PC-3 (cell line): ENCODE data around the gene KDSR. TPM values are rescaled to one million over a fixed set of nuclear protein-coding genes. Genes with fewer than 3 reads are reported as not detected.
A peak's percentile ranks its signal among the peaks of the same experiment; 100 is the strongest.

Experiments
- ATAC-seq: fragments of 200-7000 bp; cut with Tn5 transposase; 2 replicates; pipeline ENCODE4 v1.9.1; 2020; ENCODE audit warnings: mild to moderate bottlenecking, moderate library complexity
- BruUV-seq: library from RNA; stranded (reverse); fragments of 400-500 nt; replicated peaks from 2 replicates; lab custom pipeline; 2021; lab: Mats Ljungman, UMichigan
- CTCF ChIA-PET: fragments of 300-600 bp; sonication (Branson Sonifier 250); formaldehyde crosslinking; loops from one replicate; lab custom pipeline; 2022; ENCODE audit warnings: antibody characterized with exemption; lab: Charles Lee
- POLR2A ChIA-PET: fragments of 300-600 bp; sonication (Branson Sonifier 250); formaldehyde crosslinking; loops from one replicate; lab custom pipeline; 2022; ENCODE audit warnings: antibody characterized with exemption; ENCODE audit not compliant: unreplicated experiment; lab: Charles Lee
- DNase-seq: peaks from one replicate; pipeline ENCODE4 v3.0.0-alpha.2; 2015
- H2AFZ ChIP-seq: fragments of 300-600 bp; sonication (generic); 2 replicates; pipeline ENCODE4 v1.6.0; 2016; ENCODE audit warnings: antibody characterized with exemption, low read length
- H3F3A ChIP-seq: fragments of 300-600 bp; sonication (generic); one replicate; pipeline ENCODE4 v1.6.0; 2017; ENCODE audit warnings: antibody characterized with exemption, low read length, control low read depth, mild to moderate bottlenecking; ENCODE audit not compliant: unreplicated experiment
- H3K27ac ChIP-seq: fragments of 300-600 bp; sonication (generic); 2 replicates; pipeline ENCODE4 v1.5.1; 2016; ENCODE audit warnings: mild to moderate bottlenecking, low read length
- H3K27me3 ChIP-seq: fragments of 300-600 bp; sonication (generic); 2 replicates; pipeline ENCODE4 v1.6.1; 2016; ENCODE audit warnings: low read length, mixed read lengths
- H3K36me3 ChIP-seq: fragments of 300-600 bp; sonication (generic); 2 replicates; pipeline ENCODE4 v1.6.1; 2016; ENCODE audit warnings: low read depth, mixed run types, low read length, mixed read lengths
- H3K4me1 ChIP-seq: fragments of 300-600 bp; sonication (generic); 2 replicates; pipeline ENCODE4 v1.5.1; 2016; ENCODE audit warnings: low read length; ENCODE audit not compliant: insufficient read depth
- H3K4me2 ChIP-seq: fragments of 300-600 bp; sonication (generic); 2 replicates; pipeline ENCODE4 v1.6.0; 2016; ENCODE audit warnings: low read length
- H3K4me3 ChIP-seq: fragments of 300-600 bp; sonication (generic); 2 replicates; pipeline ENCODE4 v1.5.1; 2016; ENCODE audit warnings: mild to moderate bottlenecking, low read length, mixed read lengths
- H3K79me2 ChIP-seq: fragments of 300-600 bp; sonication (generic); 2 replicates; pipeline ENCODE4 v1.6.1; 2017; ENCODE audit warnings: low read length, mixed read lengths
- H3K9ac ChIP-seq: fragments of 300-600 bp; sonication (generic); 2 replicates; pipeline ENCODE4 v1.6.0; 2016; ENCODE audit warnings: mild to moderate bottlenecking, low read length
- H3K9me2 ChIP-seq: fragments of 300-600 bp; sonication (generic); replicated peaks from 2 replicates; pipeline ENCODE4 v1.6.1; 2016; ENCODE audit warnings: mixed run types, low read length, mixed read lengths
- H3K9me3 ChIP-seq: fragments of 300-600 bp; sonication (generic); 2 replicates; pipeline ENCODE4 v1.6.1; 2016; ENCODE audit warnings: low read length, mixed read lengths
- H4K20me1 ChIP-seq: fragments of 300-600 bp; sonication (generic); 2 replicates; pipeline ENCODE4 v1.6.1; 2016; ENCODE audit warnings: low read length, mixed read lengths
- EZH2 ChIP-seq: fragments of 300-600 bp; sonication (generic); IDR thresholded peaks from one replicate; pipeline ENCODE4 v1.6.1; 2017; ENCODE audit warnings: antibody characterized with exemption, mild to moderate bottlenecking, low read length; ENCODE audit not compliant: unreplicated experiment
- EZH2phosphoT487 ChIP-seq: fragments of 300-600 bp; sonication (generic); IDR thresholded peaks from 2 replicates; pipeline ENCODE4 v1.6.1; 2018; ENCODE audit warnings: mild to moderate bottlenecking, antibody characterized with exemption, low read length, borderline replicate concordance
- intact Hi-C: fragments of 100-400 bp; cut with micrococcal nuclease; formaldehyde crosslinking; loops from 2 replicates; pipeline ENCODE4 v1.9.0; 2023
- total RNA-seq: library from RNA; depleted of rRNA; stranded (reverse); fragments of >200 nt; gene quantifications from 2 replicates; pipeline ENCODE4 v1.2.3, GENCODE V29; 2014
- TF ChIP-seq, protein P1 (sequence below): fragments of 300-600 bp; sonication (generic); conservative IDR thresholded peaks from 2 replicates; pipeline ENCODE4 v1.5.1; 2017; ENCODE audit warnings: antibody characterized with exemption, low read depth, mild to moderate bottlenecking, low read length

Gene KDSR
- total RNA-seq, 1 experiment from 2014 or later, result 16.1 TPM

DNA sequence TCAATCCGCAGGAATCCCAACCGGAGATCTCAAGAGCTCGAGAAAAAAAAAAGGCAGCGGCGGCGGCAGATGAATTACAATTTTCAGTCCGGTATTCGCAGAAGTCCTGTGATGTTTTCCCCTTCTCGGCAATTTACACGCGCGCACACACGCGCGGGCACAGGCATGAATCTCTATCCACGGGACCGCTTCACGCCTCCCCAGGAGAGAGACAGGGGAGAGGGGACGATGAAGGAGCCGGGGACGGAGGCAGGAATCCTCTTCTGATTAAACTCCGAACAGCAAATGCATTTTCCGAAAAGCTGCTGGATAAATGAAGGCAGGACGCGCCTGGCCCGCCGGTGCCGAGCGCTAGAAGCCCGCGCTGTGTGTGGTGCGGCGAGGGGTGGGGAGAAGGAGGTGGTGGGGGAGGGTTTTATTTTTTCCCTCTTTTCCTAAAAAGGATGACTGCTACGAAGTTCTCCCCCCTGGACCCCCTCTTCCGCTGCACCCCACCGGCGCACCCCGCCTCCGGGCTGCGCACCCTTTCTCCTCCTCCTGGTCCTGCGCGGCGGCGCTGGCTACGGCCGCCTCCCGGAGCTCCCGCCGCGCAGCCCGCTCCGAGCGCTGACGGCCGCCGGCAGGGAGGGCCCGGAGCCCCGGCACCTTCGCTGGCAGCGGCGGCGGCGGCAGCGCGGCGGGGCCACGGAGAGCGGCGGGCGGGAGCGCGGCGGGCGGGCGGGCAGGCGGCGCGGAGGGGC is 47.5 kb downstream of the KDSR start, which contains the start of gene BCL2:
TSS of gene BCL2 (minus strand) at position 387 of the 740 bp plus-strand sequence.
- Histone ChIP-seq H3K9ac (peak within 1 kb of the TSS; percentile 74), H3K27ac (no peak within 1 kb of the TSS), H3K4me3 (peak within 1 kb of the TSS; percentile 84), H2AFZ (peak within 1 kb of the TSS; percentile 95), H3K27me3 (no peaks in the 10 kb centered on the region), H3K79me2 (no peaks in the 10 kb centered on the region), H3K9me3 (no peaks in the 10 kb centered on the region), H3K4me2 (peak within 1 kb of the TSS; percentile 99), H3K9me2 (no peaks in the 10 kb centered on the region), H3K4me1 (peaks cover 27% of the 10 kb centered on the region), H3K36me3 (no peaks in the 10 kb centered on the region), H3F3A (no peaks in the 10 kb centered on the region), H4K20me1 (no peaks in the 10 kb centered on the region)
- POLR2A ChIA-PET, result interaction anchor here (0.7 kb wide), 1 partner anchor 200 kb away, joined by 4 read pairs; no protein-coding TSS in a partner anchor
- TF ChIP-seq, protein P1, sequence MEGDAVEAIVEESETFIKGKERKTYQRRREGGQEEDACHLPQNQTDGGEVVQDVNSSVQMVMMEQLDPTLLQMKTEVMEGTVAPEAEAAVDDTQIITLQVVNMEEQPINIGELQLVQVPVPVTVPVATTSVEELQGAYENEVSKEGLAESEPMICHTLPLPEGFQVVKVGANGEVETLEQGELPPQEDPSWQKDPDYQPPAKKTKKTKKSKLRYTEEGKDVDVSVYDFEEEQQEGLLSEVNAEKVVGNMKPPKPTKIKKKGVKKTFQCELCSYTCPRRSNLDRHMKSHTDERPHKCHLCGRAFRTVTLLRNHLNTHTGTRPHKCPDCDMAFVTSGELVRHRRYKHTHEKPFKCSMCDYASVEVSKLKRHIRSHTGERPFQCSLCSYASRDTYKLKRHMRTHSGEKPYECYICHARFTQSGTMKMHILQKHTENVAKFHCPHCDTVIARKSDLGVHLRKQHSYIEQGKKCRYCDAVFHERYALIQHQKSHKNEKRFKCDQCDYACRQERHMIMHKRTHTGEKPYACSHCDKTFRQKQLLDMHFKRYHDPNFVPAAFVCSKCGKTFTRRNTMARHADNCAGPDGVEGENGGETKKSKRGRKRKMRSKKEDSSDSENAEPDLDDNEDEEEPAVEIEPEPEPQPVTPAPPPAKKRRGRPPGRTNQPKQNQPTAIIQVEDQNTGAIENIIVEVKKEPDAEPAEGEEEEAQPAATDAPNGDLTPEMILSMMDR, result no peak
- no peak for TF ChIP-seq EZH2
- no peak for TF ChIP-seq EZH2phosphoT487
- intact Hi-C loops, result loop anchor here (5.0 to 10.0 kb wide), 2 partner anchors 82 to 735 kb away; no protein-coding TSS in a partner anchor
- no TSS peak for BruUV-seq
- peak; percentile 43 for ATAC-seq
- peak; percentile 10 for DNase-seq
- CTCF ChIA-PET, result no interaction called here

DNA sequence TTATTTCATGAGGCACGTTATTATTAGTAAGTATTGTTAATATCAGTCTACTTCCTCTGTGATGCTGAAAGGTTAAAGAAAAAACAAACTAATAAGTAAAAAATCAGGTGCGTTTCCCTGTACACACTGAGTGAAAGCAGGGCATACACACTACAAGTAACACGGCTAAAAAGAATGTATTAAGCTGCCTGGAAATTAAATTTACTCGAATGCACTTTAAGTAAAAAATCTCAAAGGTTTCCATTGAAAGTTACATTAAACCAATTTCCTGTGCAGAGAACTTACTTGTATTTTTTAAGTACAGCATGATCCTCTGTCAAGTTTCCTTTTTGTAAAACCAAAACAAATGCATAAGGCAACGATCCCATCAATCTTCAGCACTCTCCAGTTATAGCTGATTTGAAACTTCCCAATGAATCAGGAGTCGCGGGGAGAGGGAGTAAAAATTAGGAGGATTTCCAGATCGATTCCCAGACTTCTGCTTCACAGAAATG is 48.1 kb downstream of the KDSR start:
- H3K4me1 ChIP-seq, result peaks cover 27% of the 10 kb centered on the region
- H3K4me2 ChIP-seq, result peak overlapping the region; percentile 99
- H3K79me2 ChIP-seq, result no peaks in the 10 kb centered on the region
- H3K9me3 ChIP-seq, result no peaks in the 10 kb centered on the region
- peak overlapping the region; percentile 84 for H3K4me3 ChIP-seq
- H3K9me2 ChIP-seq, result no peaks in the 10 kb centered on the region
- TF ChIP-seq EZH2phosphoT487, result no peak
- TF ChIP-seq EZH2, result no peak
- TF ChIP-seq, protein P1, result no peak
- no peaks in the 10 kb centered on the region for H4K20me1 ChIP-seq
- H3F3A ChIP-seq, result no peaks in the 10 kb centered on the region
- intact Hi-C loops, result no loop called here
- DNase-seq, result no peak
- POLR2A ChIA-PET, result interaction anchor here (0.7 kb wide), 1 partner anchor 199 kb away, joined by 4 read pairs; no protein-coding TSS in a partner anchor
- H3K27ac ChIP-seq, result no peak overlapping the region
- CTCF ChIA-PET, result no interaction called here
- H3K9ac ChIP-seq, result peak overlapping the region; percentile 38; the same call in 1 of the 2 replicates
- no peaks in the 10 kb centered on the region for H3K36me3 ChIP-seq
- H3K27me3 ChIP-seq, result no peaks in the 10 kb centered on the region
- H2AFZ ChIP-seq, result peak overlapping the region; percentile 95
- no peak for ATAC-seq
- BruUV-seq, result no TSS peak
